Putamen (tissue), 1 donor: ENCODE measurements around the gene MTARC1.

Source experiments
- DNase-seq: peaks from one replicate; pipeline ENCODE4 v3.0.0-alpha.2; 2016; ENCODE audit warnings: low spot score

The MTARC1 gene

DNA sequence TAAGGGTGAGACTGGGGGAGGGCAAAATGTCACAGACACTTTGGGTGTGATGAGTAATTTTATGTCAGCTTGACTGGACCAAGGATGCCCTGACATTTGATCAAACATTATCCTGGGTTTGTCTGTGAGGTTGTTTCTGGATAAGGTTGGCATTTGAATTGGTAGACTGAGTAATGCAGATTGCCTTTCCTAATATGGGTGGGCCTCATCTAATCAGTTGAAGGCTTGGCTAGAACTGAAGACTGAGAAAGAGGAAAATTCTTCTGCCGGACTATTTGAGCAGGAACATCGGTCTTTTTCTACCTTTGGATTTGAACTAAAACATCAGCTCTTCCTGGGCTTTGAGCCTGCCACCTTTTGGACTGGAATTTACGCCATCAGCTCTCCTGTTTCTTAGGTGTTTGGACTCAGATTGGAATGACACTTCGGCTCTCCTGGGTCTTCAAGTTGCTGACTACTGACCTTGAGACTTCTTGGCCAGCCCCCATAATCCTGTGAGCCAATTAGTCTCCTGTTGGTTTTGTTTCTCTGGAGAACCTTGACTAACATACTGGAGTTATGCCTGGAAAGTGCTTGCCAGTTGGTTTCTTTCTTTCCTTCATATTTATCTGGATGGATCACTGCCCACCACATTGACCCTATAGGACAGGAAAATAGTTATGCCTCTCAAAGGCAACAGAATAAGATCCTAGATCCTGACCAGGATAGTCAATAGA is 47.6 kb downstream of the MTARC1 start:
- DNase-seq, result no peak
